Ishikawa (cell line): Measurements from ENCODE around the gene SPTAN1.

Experiments used
- CEBPB ChIP-seq: IDR thresholded peaks from 2 replicates; pipeline ENCODE4 v1.6.1; 2012
- CREB1 ChIP-seq: IDR thresholded peaks from 2 replicates; pipeline ENCODE4 v1.6.1; 2012; ENCODE audit warnings: low read depth
- EGR1 ChIP-seq: IDR thresholded peaks from 2 replicates; pipeline ENCODE4 v1.6.1; 2012
- EP300 ChIP-seq: IDR thresholded peaks from 2 replicates; pipeline ENCODE4 v1.6.1; 2012; ENCODE audit warnings: borderline replicate concordance
- FOXM1 ChIP-seq: IDR thresholded peaks from 2 replicates; pipeline ENCODE4 v1.6.1; 2012; ENCODE audit warnings: low read depth, borderline replicate concordance
- NFIC ChIP-seq: IDR thresholded peaks from 2 replicates; pipeline ENCODE4 v1.6.1; 2012
- RAD21 ChIP-seq: IDR thresholded peaks from 2 replicates; pipeline ENCODE4 v1.6.1; 2012; ENCODE audit warnings: low read depth
- TAF1 ChIP-seq: IDR thresholded peaks from 2 replicates; pipeline ENCODE4 v1.6.1; 2012; ENCODE audit warnings: low read depth, mild to moderate bottlenecking
- TCF12 ChIP-seq: IDR thresholded peaks from 2 replicates; pipeline ENCODE4 v1.6.1; 2012; ENCODE audit warnings: low read depth
- TEAD4 ChIP-seq: IDR thresholded peaks from 2 replicates; pipeline ENCODE4 v1.6.1; 2012
- YY1 ChIP-seq: IDR thresholded peaks from 2 replicates; pipeline ENCODE4 v1.6.1; 2012; ENCODE audit warnings: low read depth
- ZBTB7A ChIP-seq: IDR thresholded peaks from 2 replicates; pipeline ENCODE4 v1.6.1; 2012; ENCODE audit warnings: low read depth
- TF ChIP-seq, protein P1 (sequence below): IDR thresholded peaks from 2 replicates; pipeline ENCODE4 v1.6.1; 2012; ENCODE audit warnings: low read depth, mild to moderate bottlenecking
- TF ChIP-seq, protein P2 (sequence below): IDR thresholded peaks from 2 replicates; pipeline ENCODE4 v1.6.1; 2012
- TF ChIP-seq, protein P3 (sequence below): IDR thresholded peaks from 2 replicates; pipeline ENCODE4 v1.6.1; 2012

SPTAN1 gene

DNA sequence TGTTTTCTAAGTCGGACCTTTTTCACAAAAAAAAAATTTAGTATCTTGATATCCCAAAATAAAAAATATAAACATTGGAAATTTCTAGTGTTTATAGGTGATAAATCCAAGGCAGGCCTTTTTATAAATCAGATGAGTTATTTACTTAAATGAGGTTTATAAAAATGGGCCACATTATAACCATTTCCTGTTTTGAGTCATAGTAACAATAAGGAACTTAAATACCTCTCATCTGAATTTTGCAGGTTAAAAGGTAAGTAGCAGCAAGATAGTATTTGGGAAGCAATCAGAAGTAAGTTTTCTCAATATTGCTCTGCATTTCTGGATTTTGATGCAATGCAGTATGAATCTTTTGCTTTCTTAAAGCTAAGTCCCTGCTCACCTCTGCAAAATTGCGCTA lies 3.9 kb downstream of the SPTAN1 start:
- TF ChIP-seq ZBTB7A (no peak), FOXM1 (no peak), TCF12 (no peak), CEBPB (no peak)
- TF ChIP-seq, protein P1, sequence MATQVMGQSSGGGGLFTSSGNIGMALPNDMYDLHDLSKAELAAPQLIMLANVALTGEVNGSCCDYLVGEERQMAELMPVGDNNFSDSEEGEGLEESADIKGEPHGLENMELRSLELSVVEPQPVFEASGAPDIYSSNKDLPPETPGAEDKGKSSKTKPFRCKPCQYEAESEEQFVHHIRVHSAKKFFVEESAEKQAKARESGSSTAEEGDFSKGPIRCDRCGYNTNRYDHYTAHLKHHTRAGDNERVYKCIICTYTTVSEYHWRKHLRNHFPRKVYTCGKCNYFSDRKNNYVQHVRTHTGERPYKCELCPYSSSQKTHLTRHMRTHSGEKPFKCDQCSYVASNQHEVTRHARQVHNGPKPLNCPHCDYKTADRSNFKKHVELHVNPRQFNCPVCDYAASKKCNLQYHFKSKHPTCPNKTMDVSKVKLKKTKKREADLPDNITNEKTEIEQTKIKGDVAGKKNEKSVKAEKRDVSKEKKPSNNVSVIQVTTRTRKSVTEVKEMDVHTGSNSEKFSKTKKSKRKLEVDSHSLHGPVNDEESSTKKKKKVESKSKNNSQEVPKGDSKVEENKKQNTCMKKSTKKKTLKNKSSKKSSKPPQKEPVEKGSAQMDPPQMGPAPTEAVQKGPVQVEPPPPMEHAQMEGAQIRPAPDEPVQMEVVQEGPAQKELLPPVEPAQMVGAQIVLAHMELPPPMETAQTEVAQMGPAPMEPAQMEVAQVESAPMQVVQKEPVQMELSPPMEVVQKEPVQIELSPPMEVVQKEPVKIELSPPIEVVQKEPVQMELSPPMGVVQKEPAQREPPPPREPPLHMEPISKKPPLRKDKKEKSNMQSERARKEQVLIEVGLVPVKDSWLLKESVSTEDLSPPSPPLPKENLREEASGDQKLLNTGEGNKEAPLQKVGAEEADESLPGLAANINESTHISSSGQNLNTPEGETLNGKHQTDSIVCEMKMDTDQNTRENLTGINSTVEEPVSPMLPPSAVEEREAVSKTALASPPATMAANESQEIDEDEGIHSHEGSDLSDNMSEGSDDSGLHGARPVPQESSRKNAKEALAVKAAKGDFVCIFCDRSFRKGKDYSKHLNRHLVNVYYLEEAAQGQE = no peak
- TF ChIP-seq, protein P2, sequence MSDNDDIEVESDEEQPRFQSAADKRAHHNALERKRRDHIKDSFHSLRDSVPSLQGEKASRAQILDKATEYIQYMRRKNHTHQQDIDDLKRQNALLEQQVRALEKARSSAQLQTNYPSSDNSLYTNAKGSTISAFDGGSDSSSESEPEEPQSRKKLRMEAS = no peak

DNA sequence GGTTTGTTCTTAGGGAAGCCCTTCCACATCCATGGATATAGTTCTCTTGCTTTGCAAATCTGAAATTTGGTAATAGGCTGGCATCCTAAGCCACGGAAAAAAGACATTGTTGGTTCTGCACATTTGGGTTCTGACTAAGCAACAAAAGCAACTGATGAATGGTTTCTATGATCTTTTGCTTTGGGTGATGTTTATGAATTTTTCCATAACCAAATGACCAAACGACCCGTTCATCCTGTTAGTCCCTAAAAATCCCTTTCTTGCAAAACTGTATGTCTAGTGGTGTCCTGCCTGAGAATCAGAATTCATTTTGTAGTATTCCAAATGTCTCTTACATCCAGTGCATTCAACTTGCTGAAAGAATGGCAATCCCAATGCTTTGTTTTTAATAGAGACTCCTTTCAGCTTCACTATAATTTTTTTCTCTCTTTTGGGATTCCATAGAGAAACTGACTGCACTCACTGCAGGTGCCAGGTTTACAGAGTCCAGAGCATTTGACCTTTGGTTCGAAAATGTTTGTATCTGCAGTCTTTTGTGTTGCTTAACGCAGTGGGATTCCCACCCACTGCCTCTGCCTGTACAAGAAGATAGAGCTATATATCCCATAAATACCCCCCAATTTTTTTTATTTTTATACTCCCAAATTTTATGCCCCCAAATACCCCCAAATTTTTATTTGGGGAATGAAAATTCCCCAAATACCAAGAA lies 4.7 kb downstream of the SPTAN1 start:
- TF ChIP-seq TCF12 (no peak), TAF1 (no peak), NFIC (no peak), YY1 (no peak), RAD21 (no peak), EP300 (no peak), ZBTB7A (no peak), CREB1 (no peak), FOXM1 (no peak), CEBPB (no peak), TEAD4 (no peak), EGR1 (no peak)
- TF ChIP-seq, protein P3, sequence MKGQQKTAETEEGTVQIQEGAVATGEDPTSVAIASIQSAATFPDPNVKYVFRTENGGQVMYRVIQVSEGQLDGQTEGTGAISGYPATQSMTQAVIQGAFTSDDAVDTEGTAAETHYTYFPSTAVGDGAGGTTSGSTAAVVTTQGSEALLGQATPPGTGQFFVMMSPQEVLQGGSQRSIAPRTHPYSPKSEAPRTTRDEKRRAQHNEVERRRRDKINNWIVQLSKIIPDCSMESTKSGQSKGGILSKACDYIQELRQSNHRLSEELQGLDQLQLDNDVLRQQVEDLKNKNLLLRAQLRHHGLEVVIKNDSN = no peak
- TF ChIP-seq, protein P2 = no peak
- TF ChIP-seq, protein P1 = no peak

DNA sequence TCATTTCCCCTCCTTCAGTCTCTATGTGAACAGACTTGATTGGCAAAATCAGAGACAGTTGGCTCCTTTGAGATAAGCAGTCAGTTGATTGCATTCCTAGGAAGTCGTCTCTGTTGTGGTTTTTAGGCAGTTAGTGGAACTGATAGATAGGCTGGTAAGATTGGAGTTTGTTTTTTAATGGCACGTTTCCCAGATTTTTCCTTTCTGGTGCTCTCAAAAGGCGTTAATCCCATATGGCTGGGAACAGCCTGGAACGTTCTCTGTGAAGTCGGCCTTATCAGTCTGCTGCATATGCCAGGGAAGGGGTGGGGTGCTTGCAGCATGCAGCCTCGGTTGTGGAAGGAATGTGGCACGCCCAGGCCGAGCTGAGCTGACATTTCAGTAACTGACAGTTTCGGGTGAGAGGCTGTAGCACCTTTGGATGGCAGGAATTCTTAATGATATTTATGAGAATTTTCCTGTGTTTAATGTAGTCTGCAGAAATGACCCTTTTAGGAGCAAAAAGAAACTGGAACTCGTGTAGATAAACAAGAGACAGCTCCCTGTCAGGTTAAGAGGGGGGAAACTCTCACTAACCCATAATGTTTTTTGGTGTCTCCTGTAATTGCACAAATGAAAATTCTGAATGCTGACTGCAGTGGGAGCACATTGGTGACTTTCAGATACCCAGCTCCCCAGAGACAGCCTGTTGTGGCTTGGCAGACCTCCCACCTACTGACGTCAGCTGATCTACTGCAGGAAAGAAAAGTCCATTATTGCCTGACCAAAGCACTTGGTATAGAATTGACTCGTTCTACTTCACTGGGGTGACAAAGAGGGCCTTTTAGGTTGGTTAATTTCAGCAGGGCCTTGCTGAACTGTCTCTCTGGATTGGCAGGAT lies 6.3 kb downstream of the SPTAN1 start:
- TF ChIP-seq NFIC (0 out of 2 replicates have a peak, but pooled peaks have one; percentile 39), CEBPB (no peak; the same call in 1 of the 2 replicates), ZBTB7A (no peak), TEAD4 (peak; percentile 84), EGR1 (no peak), FOXM1 (no peak), YY1 (no peak), TCF12 (no peak; the same call in 1 of the 2 replicates), RAD21 (no peak), TAF1 (no peak), CREB1 (peak; percentile 35; the same call in 1 of the 2 replicates), EP300 (peak; percentile 51; the same call in 1 of the 2 replicates)
- TF ChIP-seq, protein P2 = peak; percentile 86
- TF ChIP-seq, protein P3 = no peak
- TF ChIP-seq, protein P1 = no peak
